PC-9 (cell line): ENCODE results near the gene NXPH1. TPM values are rescaled to one million over a fixed set of nuclear protein-coding genes. Genes with fewer than 3 reads are reported as not detected.

Source experiments
- BruUV-seq: library from RNA; stranded (reverse); fragments of 400-500 nt; replicated peaks from 2 replicates; lab custom pipeline; 2021; lab: Mats Ljungman, UMichigan
- CTCF ChIA-PET: fragments of 300-600 bp; sonication (Branson Sonifier 250); formaldehyde crosslinking; loops from one replicate; lab custom pipeline; 2022; ENCODE audit warnings: antibody characterized with exemption; lab: Charles Lee
- POLR2A ChIA-PET: fragments of 300-600 bp; sonication (Branson Sonifier 250); formaldehyde crosslinking; loops from one replicate; lab custom pipeline; 2022; ENCODE audit warnings: antibody characterized with exemption; ENCODE audit not compliant: unreplicated experiment; lab: Charles Lee
- DNase-seq, 2 experiments: peaks; one replicate each; pipeline versions ENCODE4 v3.0.0 to v3.0.0-alpha.2; 2015 to 2022; ENCODE audit warnings: mixed read lengths in 1 of 2
- H2AFZ ChIP-seq: fragments of 200-600 bp; sonication (generic); 2 replicates; pipeline ENCODE4 v1.8.1; 2017; ENCODE audit warnings: antibody characterized with exemption
- H3F3A ChIP-seq: fragments of 200-600 bp; sonication (generic); 2 replicates; pipeline ENCODE4 v1.8.1; 2017; ENCODE audit warnings: antibody characterized with exemption, mild to moderate bottlenecking, low read depth; ENCODE audit not compliant: insufficient read depth
- H3K27ac ChIP-seq: fragments of 200-600 bp; sonication (generic); 2 replicates; pipeline ENCODE4 v1.6.1; 2016; ENCODE audit warnings: mixed run types
- H3K27me3 ChIP-seq: fragments of 200-600 bp; sonication (generic); 2 replicates; pipeline ENCODE4 v1.6.1; 2016; ENCODE audit warnings: low read depth, mixed run types; ENCODE audit not compliant: insufficient read depth
- H3K36me3 ChIP-seq: fragments of 200-600 bp; sonication (generic); 2 replicates; pipeline ENCODE4 v1.6.1; 2016; ENCODE audit warnings: low read depth, mixed run types
- H3K4me1 ChIP-seq: fragments of 200-600 bp; sonication (generic); replicated peaks from 2 replicates; pipeline ENCODE4 v1.6.1; 2016; ENCODE audit warnings: mixed run types; ENCODE audit not compliant: insufficient read depth
- H3K4me2 ChIP-seq: fragments of 200-600 bp; sonication (generic); 2 replicates; pipeline ENCODE4 v1.6.1; 2017; ENCODE audit warnings: mixed run types
- H3K4me3 ChIP-seq: fragments of 200-600 bp; sonication (generic); 2 replicates; pipeline ENCODE4 v1.6.1; 2016; ENCODE audit warnings: mixed run types
- H3K79me2 ChIP-seq: fragments of 200-600 bp; sonication (generic); 2 replicates; pipeline ENCODE4 v1.6.1; 2017; ENCODE audit warnings: low read depth, mixed run types
- H3K9me2 ChIP-seq: fragments of 200-600 bp; sonication (generic); 2 replicates; pipeline ENCODE4 v1.8.1; 2017; ENCODE audit warnings: mild to moderate bottlenecking; ENCODE audit not compliant: insufficient read depth
- H3K9me3 ChIP-seq: fragments of 200-600 bp; sonication (generic); 2 replicates; pipeline ENCODE4 v1.8.1; 2016; ENCODE audit warnings: low read depth; ENCODE audit not compliant: insufficient read depth
- H4K20me1 ChIP-seq: fragments of 200-600 bp; sonication (generic); 2 replicates; pipeline ENCODE4 v1.8.1; 2017; ENCODE audit not compliant: insufficient read depth
- CTCF ChIP-seq: fragments of 200-600 bp; sonication (generic); conservative IDR thresholded peaks from 2 replicates; pipeline ENCODE4 v1.6.1; 2017; ENCODE audit warnings: mixed run types, antibody characterized with exemption, mild to moderate bottlenecking, moderate library complexity
- EZH2 ChIP-seq: fragments of 200-600 bp; sonication (generic); IDR thresholded peaks from 2 replicates; pipeline ENCODE4 v1.8.0; 2017; ENCODE audit warnings: antibody characterized with exemption, low read depth
- intact Hi-C: fragments of 100-400 bp; cut with micrococcal nuclease; formaldehyde crosslinking; loops from one replicate; pipeline ENCODE4 v1.10.0; 2022; ENCODE audit not compliant: unreplicated experiment
- total RNA-seq: library from RNA; stranded (reverse); gene quantifications from 2 replicates; pipeline ENCODE4 v1.2.3, GENCODE V29; 2021

NXPH1 gene
- total RNA-seq, 1 experiment from 2014 or later: not detected

GRCh38 chr7:8442051-8442813 is 8.8 kb downstream of the NXPH1 start:
- Histone ChIP-seq H3K27ac (no peak overlapping the region), H4K20me1 (no peaks in the 10 kb centered on the region), H3F3A (no peaks in the 10 kb centered on the region), H3K36me3 (no peaks in the 10 kb centered on the region), H3K27me3 (peaks cover 18% of the 10 kb centered on the region; the same call in 1 of the 2 replicates), H3K4me2 (no peak overlapping the region), H3K9me3 (no peaks in the 10 kb centered on the region), H3K9me2 (no peaks in the 10 kb centered on the region), H3K4me1 (no peaks in the 10 kb centered on the region), H3K79me2 (no peaks in the 10 kb centered on the region), H3K4me3 (no peak overlapping the region), H2AFZ (no peak overlapping the region)
- ChIA-PET CTCF (no interaction called here), POLR2A (interaction anchor here (0.6 kb wide), 1 partner anchor 1090 kb away, joined by 3 read pairs; no protein-coding TSS in a partner anchor)
- TF ChIP-seq CTCF (no peak), EZH2 (no peak)
- no peak for DNase-seq
- no TSS peak for BruUV-seq
- intact Hi-C loops: no loop called here

GRCh38 chr7:8442814-8443304 is 9.4 kb downstream of the NXPH1 start:
- BruUV-seq: no TSS peak
- intact Hi-C loops: no loop called here
- no peaks in the 10 kb centered on the region for H3F3A ChIP-seq
- no peaks in the 10 kb centered on the region for H4K20me1 ChIP-seq
- no peaks in the 10 kb centered on the region for H3K36me3 ChIP-seq
- no peak for DNase-seq
- no peak overlapping the region for H2AFZ ChIP-seq
- no peak overlapping the region for H3K4me2 ChIP-seq
- H3K9me2 ChIP-seq: no peaks in the 10 kb centered on the region
- H3K27me3 ChIP-seq: peaks cover 18% of the 10 kb centered on the region; the same call in 1 of the 2 replicates
- H3K4me3 ChIP-seq: no peak overlapping the region
- TF ChIP-seq EZH2: no peak
- no peak for TF ChIP-seq CTCF
- no peaks in the 10 kb centered on the region for H3K4me1 ChIP-seq
- ChIA-PET CTCF (no interaction called here), POLR2A (no interaction called here)
- H3K79me2 ChIP-seq: no peaks in the 10 kb centered on the region
- no peak overlapping the region for H3K27ac ChIP-seq
- no peaks in the 10 kb centered on the region for H3K9me3 ChIP-seq

- Histone ChIP-seq H3K4me3 (no peak overlapping the region), H4K20me1 (no peaks in the 10 kb centered on the region), H3K79me2 (no peaks in the 10 kb centered on the region), H3K27ac (no peak overlapping the region), H3K9me3 (no peaks in the 10 kb centered on the region), H3K4me1 (no peaks in the 10 kb centered on the region), H3F3A (no peaks in the 10 kb centered on the region), H3K9me2 (no peaks in the 10 kb centered on the region), H2AFZ (no peak overlapping the region), H3K27me3 (peaks cover 12% of the 10 kb centered on the region; the same call in 1 of the 2 replicates), H3K4me2 (no peak overlapping the region), H3K36me3 (no peaks in the 10 kb centered on the region)
- TF ChIP-seq CTCF (no peak), EZH2 (no peak)
- ChIA-PET CTCF (no interaction called here), POLR2A (no interaction called here)
- intact Hi-C loops: no loop called here
- no TSS peak for BruUV-seq
- DNase-seq: no peak
Observed at GRCh38 chr7:8443576-8444467, 10.4 kb downstream of the NXPH1 start.
